ENCODE data around the gene MON1A.

Gene MON1A

DNA sequence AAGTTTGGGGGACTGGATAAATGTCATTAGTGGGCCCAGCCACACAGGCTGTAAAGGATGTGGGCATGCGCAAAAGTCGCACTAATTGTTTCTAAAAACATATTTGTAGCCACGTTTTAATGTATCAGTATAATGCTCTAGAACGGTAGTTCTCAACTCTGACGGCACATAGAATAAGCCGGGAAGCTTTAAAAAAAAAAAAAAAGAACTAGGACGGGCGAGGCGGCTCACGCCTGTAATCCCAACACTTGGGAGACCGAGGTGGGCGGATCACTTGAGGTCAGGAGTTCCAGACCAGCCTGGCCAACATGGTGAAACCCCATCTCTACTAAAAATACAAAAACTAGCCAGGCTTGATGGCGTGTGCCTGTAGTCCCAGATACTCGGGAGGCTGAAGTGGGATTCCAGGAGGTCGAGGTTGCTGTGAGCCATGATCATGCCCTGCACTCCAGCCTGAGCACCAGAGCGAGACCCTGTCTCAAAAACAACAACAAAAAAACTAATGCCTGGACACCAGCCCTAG lies 618 bp upstream of the MON1A start:
- TF ChIP-seq SIN3A (IDR thresholded peaks at IDR 0.05; ENCODE audit: borderline replicate concordance, insufficient read depth, low read length), result no peak
- TF ChIP-seq POLR2AphosphoS5 (IDR thresholded peaks at IDR 0.05; ENCODE audit: low read depth, low read length), result no peak
- no peak for TF ChIP-seq FOXP2 (optimal IDR thresholded peaks at IDR 0.05; ENCODE audit: borderline replicate concordance, extremely low read depth, extremely low read length, insufficient read depth)
- TF ChIP-seq, protein P1, sequence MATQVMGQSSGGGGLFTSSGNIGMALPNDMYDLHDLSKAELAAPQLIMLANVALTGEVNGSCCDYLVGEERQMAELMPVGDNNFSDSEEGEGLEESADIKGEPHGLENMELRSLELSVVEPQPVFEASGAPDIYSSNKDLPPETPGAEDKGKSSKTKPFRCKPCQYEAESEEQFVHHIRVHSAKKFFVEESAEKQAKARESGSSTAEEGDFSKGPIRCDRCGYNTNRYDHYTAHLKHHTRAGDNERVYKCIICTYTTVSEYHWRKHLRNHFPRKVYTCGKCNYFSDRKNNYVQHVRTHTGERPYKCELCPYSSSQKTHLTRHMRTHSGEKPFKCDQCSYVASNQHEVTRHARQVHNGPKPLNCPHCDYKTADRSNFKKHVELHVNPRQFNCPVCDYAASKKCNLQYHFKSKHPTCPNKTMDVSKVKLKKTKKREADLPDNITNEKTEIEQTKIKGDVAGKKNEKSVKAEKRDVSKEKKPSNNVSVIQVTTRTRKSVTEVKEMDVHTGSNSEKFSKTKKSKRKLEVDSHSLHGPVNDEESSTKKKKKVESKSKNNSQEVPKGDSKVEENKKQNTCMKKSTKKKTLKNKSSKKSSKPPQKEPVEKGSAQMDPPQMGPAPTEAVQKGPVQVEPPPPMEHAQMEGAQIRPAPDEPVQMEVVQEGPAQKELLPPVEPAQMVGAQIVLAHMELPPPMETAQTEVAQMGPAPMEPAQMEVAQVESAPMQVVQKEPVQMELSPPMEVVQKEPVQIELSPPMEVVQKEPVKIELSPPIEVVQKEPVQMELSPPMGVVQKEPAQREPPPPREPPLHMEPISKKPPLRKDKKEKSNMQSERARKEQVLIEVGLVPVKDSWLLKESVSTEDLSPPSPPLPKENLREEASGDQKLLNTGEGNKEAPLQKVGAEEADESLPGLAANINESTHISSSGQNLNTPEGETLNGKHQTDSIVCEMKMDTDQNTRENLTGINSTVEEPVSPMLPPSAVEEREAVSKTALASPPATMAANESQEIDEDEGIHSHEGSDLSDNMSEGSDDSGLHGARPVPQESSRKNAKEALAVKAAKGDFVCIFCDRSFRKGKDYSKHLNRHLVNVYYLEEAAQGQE (IDR thresholded peaks at IDR 0.05; ENCODE audit: insufficient read depth in 1 of 2, low read depth in 2 of 2, low read length in 2 of 2), result no peak
- no peak for TF ChIP-seq TAF1 (IDR thresholded peaks at IDR 0.05; ENCODE audit: borderline replicate concordance, insufficient read depth, low read length)

DNA sequence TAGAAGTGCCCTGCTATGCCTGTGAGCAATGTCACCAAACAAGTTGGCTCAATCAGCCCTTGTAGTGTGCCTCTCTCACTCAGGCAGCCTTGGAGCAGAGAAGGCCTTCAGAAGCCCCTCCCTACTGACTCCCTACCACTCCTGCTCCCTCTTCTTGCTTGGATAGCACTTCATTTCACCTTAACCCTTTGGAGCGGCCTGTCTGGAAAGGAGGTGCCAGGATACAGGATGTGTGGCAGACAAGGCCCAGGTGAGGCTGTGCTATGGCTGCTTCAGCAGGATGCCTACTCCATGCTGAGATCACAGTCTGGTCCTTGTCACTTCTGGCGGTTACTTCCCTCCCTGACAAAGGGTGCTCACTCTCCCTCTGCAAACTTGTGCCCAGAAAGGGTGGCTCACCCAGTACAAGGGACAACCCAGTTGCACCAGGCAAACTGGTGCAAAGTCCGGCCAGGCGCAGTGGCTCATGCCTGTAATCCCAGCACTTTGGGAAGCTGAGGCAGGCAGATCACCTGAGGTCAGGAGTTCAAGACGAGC lies 1.1 kb downstream of the MON1A start:
- TF ChIP-seq POLR2AphosphoS5 (IDR thresholded peaks at IDR 0.05; ENCODE audit: low read depth, low read length) (no peak), SIN3A (IDR thresholded peaks at IDR 0.05; ENCODE audit: borderline replicate concordance, insufficient read depth, low read length) (no peak), TAF1 (IDR thresholded peaks at IDR 0.05; ENCODE audit: borderline replicate concordance, insufficient read depth, low read length) (no peak), FOXP2 (optimal IDR thresholded peaks at IDR 0.05; ENCODE audit: borderline replicate concordance, extremely low read depth, extremely low read length, insufficient read depth) (no peak)
- TF ChIP-seq, protein P1 (IDR thresholded peaks at IDR 0.05; ENCODE audit: insufficient read depth in 1 of 2, low read depth in 2 of 2, low read length in 2 of 2), result no peak

DNA sequence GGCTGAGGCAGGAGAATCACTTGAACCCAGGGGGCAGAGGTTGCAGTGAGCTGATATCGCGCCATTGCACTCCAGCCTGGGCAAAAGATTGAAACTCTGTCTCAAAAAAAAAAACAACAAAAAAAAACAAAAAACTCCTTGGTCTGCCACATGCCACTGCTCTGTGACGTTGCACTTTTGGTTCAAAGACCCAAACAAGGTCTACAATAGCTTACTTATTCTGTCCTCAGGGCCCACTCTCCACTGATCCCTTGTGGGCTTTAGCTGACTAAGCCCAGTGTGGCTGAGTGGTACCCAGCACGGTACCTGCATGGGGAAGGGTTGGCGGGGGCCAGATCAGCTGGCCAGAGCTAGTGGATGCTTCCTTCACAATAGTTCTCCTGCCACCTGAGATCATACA lies 1.8 kb downstream of the MON1A start:
- TF ChIP-seq TAF1 (IDR thresholded peaks at IDR 0.05; ENCODE audit: borderline replicate concordance, insufficient read depth, low read length), result no peak
- no peak for TF ChIP-seq POLR2AphosphoS5 (IDR thresholded peaks at IDR 0.05; ENCODE audit: low read depth, low read length)
- TF ChIP-seq FOXP2 (optimal IDR thresholded peaks at IDR 0.05; ENCODE audit: borderline replicate concordance, extremely low read depth, extremely low read length, insufficient read depth), result no peak
- TF ChIP-seq SIN3A (IDR thresholded peaks at IDR 0.05; ENCODE audit: borderline replicate concordance, insufficient read depth, low read length), result no peak
- TF ChIP-seq, protein P1 (IDR thresholded peaks at IDR 0.05; ENCODE audit: insufficient read depth in 1 of 2, low read depth in 2 of 2, low read length in 2 of 2), result no peak

DNA sequence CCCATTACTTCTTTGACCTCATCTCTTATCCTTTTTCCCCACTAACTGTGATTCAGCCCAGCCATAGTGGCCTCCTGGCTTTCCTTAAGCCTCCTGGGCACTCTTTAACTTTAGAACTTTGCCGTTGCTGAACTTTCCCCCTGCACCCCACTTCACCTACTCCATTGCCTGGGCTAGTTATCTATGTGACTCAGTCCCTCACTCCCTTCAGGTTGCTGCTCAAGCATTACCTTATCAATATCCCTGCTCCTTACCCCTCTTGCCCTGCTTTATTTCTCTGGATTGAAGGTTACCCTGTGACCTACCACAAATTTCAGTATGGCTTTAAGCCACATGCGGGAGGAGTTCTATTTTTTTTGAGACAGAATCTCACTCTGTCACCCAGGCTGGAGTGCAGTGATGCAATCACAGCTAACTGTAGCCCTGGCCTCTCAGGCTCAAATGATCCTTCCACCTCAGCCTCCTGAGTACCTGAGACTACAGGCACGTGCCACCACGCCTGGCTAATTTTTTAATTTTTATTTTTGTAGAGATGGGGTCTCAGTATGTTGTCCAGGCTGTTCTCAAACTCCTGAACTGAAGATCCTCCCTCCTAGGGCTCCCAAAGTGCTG lies 3.4 kb downstream of the MON1A start:
- TF ChIP-seq POLR2AphosphoS5 (IDR thresholded peaks at IDR 0.05; ENCODE audit: low read depth, low read length) (no peak), FOXP2 (optimal IDR thresholded peaks at IDR 0.05; ENCODE audit: borderline replicate concordance, extremely low read depth, extremely low read length, insufficient read depth) (no peak), SIN3A (IDR thresholded peaks at IDR 0.05; ENCODE audit: borderline replicate concordance, insufficient read depth, low read length) (no peak), TAF1 (IDR thresholded peaks at IDR 0.05; ENCODE audit: borderline replicate concordance, insufficient read depth, low read length) (no peak)
- TF ChIP-seq, protein P1 (IDR thresholded peaks at IDR 0.05; ENCODE audit: insufficient read depth in 1 of 2, low read depth in 2 of 2, low read length in 2 of 2), result no peak

Measured in PFSK-1 (cell line).